Aorta (tissue), 5 donors: ENCODE results near the gene SLC2A1. TPM values are rescaled to one million over a fixed set of nuclear protein-coding genes. Genes with fewer than 3 reads are reported as not detected.

Experiments used
- ATAC-seq: fragments of 200-7000 bp; cut with Tn5 transposase; one replicate; pipeline ENCODE4 v1.9.1; 2022; ENCODE audit warnings: moderate library complexity; ENCODE audit not compliant: low FRiP score
- DNase-seq, 2 donors: peaks; one replicate each; pipeline ENCODE4 v3.0.0-alpha.2; 2020
- H3K27ac ChIP-seq, 2 donors: one replicate each; pipeline ENCODE4 v1.5.1; 2013; ENCODE audit warnings: low read length in 2 of 2, mild to moderate bottlenecking in 2 of 2, moderate library complexity in 2 of 2, control low read depth in 1 of 2, inconsistent platforms in 1 of 2, low read depth in 1 of 2
- H3K27me3 ChIP-seq, 2 donors: one replicate each; pipeline ENCODE4 v1.6.1; 2013; ENCODE audit warnings: control low read depth in 1 of 2, low read length in 1 of 2, mild to moderate bottlenecking in 1 of 2, moderate library complexity in 1 of 2; ENCODE audit not compliant: insufficient read depth in 2 of 2, control insufficient read depth in 1 of 2
- H3K36me3 ChIP-seq, 2 donors: one replicate each; pipeline ENCODE4 v1.6.1; 2013; ENCODE audit warnings: control low read depth in 1 of 2, low read length in 1 of 2, mild to moderate bottlenecking in 1 of 2; ENCODE audit not compliant: insufficient read depth in 2 of 2, control insufficient read depth in 1 of 2
- H3K4me1 ChIP-seq, 2 donors: one replicate each; pipeline ENCODE4 v1.6.1; 2013; ENCODE audit warnings: low read length in 2 of 2, control low read depth in 1 of 2, mild to moderate bottlenecking in 1 of 2, moderate library complexity in 1 of 2; ENCODE audit not compliant: insufficient read depth in 2 of 2, control insufficient read depth in 1 of 2
- H3K4me3 ChIP-seq, 2 donors: one replicate each; pipeline ENCODE4 v1.5.1; 2013; ENCODE audit warnings: low read length in 2 of 2, control low read depth in 1 of 2, mild to moderate bottlenecking in 1 of 2
- H3K9me3 ChIP-seq: one replicate; pipeline ENCODE4 v1.6.1; 2013; ENCODE audit warnings: mild to moderate bottlenecking, low read length; ENCODE audit not compliant: control insufficient read depth
- WGBS, 2 donors: extraction: QIAGEN DNeasy Blood & Tissue Kit; methylation state at CpG; one replicate each; pipeline ENCODE4 v1.1.7; 2013; 5-methylcytosine and 5-hydroxymethylcytosine counted together
- intact Hi-C, 2 donors: fragments of 100-400 bp; cut with DNase I; formaldehyde crosslinking; loops; one replicate each; pipeline versions ENCODE4 v1.14.2 to v1.15.0; 2022
- polyA plus RNA-seq, 2 donors: library from polyadenylated mRNA; stranded (reverse); fragments of 200-250 nt; gene quantifications; one replicate each; pipeline ENCODE4 v1.2.3, GENCODE V29; 2013
- total RNA-seq, 2 donors: library from RNA; stranded (reverse); fragmentation: NEBNext Ultra II Directional; extraction: Animal tissue kit (Norgen Biotek cat#: 25700); gene quantifications; one replicate each; pipeline ENCODE4 v1.2.1, GENCODE V29; 2021
- donor health status: healthy with polysubstance abuse.
- donor health status: Bipolar disorder and iron deficiency.
- donor health status: DM: no; HTN: no; CAD: no.
- donor health status: DM: no; HTN: no; CAD: no.
- donor health status: DM: yes; HTN: yes; CAD: no.

Gene SLC2A1
- total and polyA plus RNA-seq, 4 donors, result 6.4 to 124 (median 49.6) TPM

DNA sequence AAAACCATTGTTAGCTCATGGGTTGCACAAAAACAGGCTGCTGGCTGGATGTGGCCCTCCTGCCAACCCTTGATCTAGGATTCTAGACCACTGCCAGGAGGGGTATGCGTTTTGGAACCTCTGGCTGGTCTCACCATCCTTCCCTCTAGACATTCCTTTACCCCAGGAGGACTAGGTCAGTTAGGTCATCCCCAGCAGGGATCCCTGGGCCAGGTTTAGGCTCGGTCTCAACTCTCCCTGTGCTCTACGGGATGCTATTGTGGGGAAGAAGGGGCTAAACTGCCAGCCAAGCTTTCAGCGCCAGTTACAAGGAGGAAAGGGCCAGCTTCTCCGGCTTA is 22.7 kb downstream of the SLC2A1 start:
- H3K4me1 ChIP-seq, result peaks cover 2 to 4% of the 10 kb centered on the region in 2 donors
- no peak overlapping the region for H3K27ac ChIP-seq
- H3K36me3 ChIP-seq, result no peaks in the 10 kb centered on the region
- 58 to 60% methylated on average over 5 of the region's 5 CpGs for WGBS, 2 donors
- intact Hi-C loops, result no loop called here
- ATAC-seq, result no peak
- no peaks in the 10 kb centered on the region for H3K27me3 ChIP-seq
- no peak overlapping the region for H3K4me3 ChIP-seq
- H3K9me3 ChIP-seq, result no peaks in the 10 kb centered on the region
- DNase-seq, result no peak

DNA sequence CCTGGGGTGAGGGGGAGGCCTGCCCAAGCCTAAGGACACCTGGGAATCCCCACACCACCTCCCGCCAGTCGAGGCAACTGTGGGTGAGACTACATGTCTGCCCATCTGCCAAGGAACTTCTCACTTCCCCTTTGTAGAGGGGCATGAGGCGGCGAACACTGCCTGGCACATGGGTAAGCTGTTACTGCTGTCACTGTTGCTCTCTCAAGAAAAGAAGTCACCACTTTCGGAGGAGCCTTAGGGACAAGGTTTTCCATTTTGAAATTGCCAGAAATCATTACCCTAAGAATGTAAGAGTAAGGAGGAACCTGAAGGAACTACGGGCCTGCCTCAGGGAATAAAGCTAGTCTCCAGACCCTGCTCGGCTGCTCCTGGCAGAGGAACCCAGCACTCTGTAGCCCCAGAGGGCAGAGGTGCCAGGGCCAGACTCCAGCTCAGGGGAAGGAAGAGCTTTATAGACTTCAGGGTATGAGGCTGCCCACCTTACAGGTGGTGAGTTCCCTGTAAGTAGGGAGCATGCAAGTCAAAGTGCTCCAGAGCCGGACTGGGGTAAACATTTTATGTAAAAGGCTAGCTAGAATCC is 23.3 kb downstream of the SLC2A1 start:
- DNase-seq, result peak; percentile 70 to 75
- Histone ChIP-seq H3K27me3 (no peaks in the 10 kb centered on the region), H3K9me3 (no peaks in the 10 kb centered on the region), H3K4me3 (no peak overlapping the region), H3K27ac (peak overlapping the region in 1 of 2 donors; percentile 23), H3K4me1 (peaks cover 0 to 4% of the 10 kb centered on the region in 2 donors), H3K36me3 (peaks cover 0 to 1% of the 10 kb centered on the region in 2 donors)
- intact Hi-C loops, result no loop called here
- 86 to 90% methylated on average over 8 of the region's 8 CpGs for WGBS, 2 donors
- ATAC-seq, result no peak

- peak in 1 of 2 donors; percentile 67 for DNase-seq
- H3K36me3 ChIP-seq, result peaks cover 0 to 3% of the 10 kb centered on the region in 2 donors
- WGBS, 2 donors, result 92 to 93% methylated on average over 20 of the region's 20 CpGs
- H3K27me3 ChIP-seq, result no peaks in the 10 kb centered on the region
- no peak overlapping the region for H3K27ac ChIP-seq
- no peaks in the 10 kb centered on the region for H3K9me3 ChIP-seq
- no peaks in the 10 kb centered on the region for H3K4me1 ChIP-seq
- H3K4me3 ChIP-seq, result no peak overlapping the region
- intact Hi-C loops, result no loop called here
- no peak for ATAC-seq
Observed at GRCh38 chr1:42934541-42935312, 23.9 kb downstream of the SLC2A1 start.

- H3K4me1 ChIP-seq, result no peaks in the 10 kb centered on the region
Observed at GRCh38 chr1:42933610-42934491, 24.8 kb downstream of the SLC2A1 start.

GRCh38 chr1:42933060-42933586 is 25.5 kb downstream of the SLC2A1 start:
- no peak overlapping the region for H3K4me3 ChIP-seq
- no peaks in the 10 kb centered on the region for H3K27me3 ChIP-seq
- ATAC-seq, result no peak
- no peaks in the 10 kb centered on the region for H3K9me3 ChIP-seq
- no peaks in the 10 kb centered on the region for H3K4me1 ChIP-seq
- 94 to 95% methylated on average over 5 of the region's 5 CpGs for WGBS, 2 donors
- intact Hi-C loops, result no loop called here
- no peak for DNase-seq
- H3K36me3 ChIP-seq, result peaks cover 0 to 5% of the 10 kb centered on the region in 2 donors
- H3K27ac ChIP-seq, result no peak overlapping the region

More at GRCh38 chr1:42933610-42934491, 24.8 kb downstream of the SLC2A1 start:
- WGBS, 2 donors, result 92 to 95% methylated on average over 9 of the region's 9 CpGs
- Histone ChIP-seq H3K27me3 (no peaks in the 10 kb centered on the region), H3K27ac (no peak overlapping the region), H3K36me3 (peaks cover 0 to 3% of the 10 kb centered on the region in 2 donors), H3K4me3 (no peak overlapping the region), H3K9me3 (no peaks in the 10 kb centered on the region)
- intact Hi-C loops, result no loop called here
- DNase-seq, result peak in 1 of 2 donors; percentile 36
- ATAC-seq, result no peak

- no peak for ATAC-seq
- H3K4me1 ChIP-seq, result no peaks in the 10 kb centered on the region
Observed at GRCh38 chr1:42932442-42932941, 26.2 kb downstream of the SLC2A1 start.

GRCh38 chr1:42931911-42932422 is 26.7 kb downstream of the SLC2A1 start:
- H3K27ac ChIP-seq, result peak overlapping the region in 1 of 2 donors; percentile 28

More at GRCh38 chr1:42932442-42932941, 26.2 kb downstream of the SLC2A1 start:
- no peaks in the 10 kb centered on the region for H3K9me3 ChIP-seq
- H3K27ac ChIP-seq, result no peak overlapping the region
- no peaks in the 10 kb centered on the region for H3K27me3 ChIP-seq
- H3K4me3 ChIP-seq, result no peak overlapping the region
- WGBS, 2 donors, result 91 to 92% methylated on average over 5 of the region's 5 CpGs
- H3K36me3 ChIP-seq, result peaks cover 0 to 7% of the 10 kb centered on the region in 2 donors
- intact Hi-C loops, result no loop called here
- no peak for DNase-seq

DNA sequence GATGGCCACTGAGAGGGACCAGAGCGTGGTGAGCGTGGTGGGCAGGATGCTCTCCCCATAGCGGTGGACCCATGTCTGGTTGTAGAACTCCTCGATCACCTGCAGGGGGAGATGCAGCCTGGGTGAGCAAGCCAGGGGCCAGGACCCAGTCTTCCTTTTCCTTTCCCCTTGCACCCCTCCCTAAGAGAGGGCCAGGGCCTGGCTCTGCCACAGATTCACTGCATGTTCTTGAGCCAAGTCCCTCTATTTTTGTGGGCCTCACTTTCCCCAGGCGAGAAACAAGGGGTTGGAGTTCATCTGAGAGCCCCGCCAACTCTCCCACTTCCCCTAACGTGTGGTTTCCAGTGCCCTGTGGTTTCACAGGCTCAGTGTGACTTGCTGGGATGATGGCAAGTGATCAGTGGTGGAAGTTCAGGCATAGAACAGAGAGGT is 27.5 kb downstream of the SLC2A1 start:
- intact Hi-C loops, result no loop called here
- no peak overlapping the region for H3K27ac ChIP-seq
- ATAC-seq (no peak), DNase-seq (no peak)
- H3K9me3 ChIP-seq, result no peaks in the 10 kb centered on the region
- H3K27me3 ChIP-seq, result no peaks in the 10 kb centered on the region
- 76 to 78% methylated on average over 7 of the region's 7 CpGs for WGBS, 2 donors
- H3K4me1 ChIP-seq, result no peaks in the 10 kb centered on the region
- peaks cover 0 to 7% of the 10 kb centered on the region in 2 donors for H3K36me3 ChIP-seq
- no peak overlapping the region for H3K4me3 ChIP-seq

More at GRCh38 chr1:42931911-42932422, 26.7 kb downstream of the SLC2A1 start:
- H3K4me1 ChIP-seq, result no peaks in the 10 kb centered on the region
- ATAC-seq, result no peak
- H3K4me3 ChIP-seq, result no peak overlapping the region
- H3K36me3 ChIP-seq, result peaks cover 0 to 7% of the 10 kb centered on the region in 2 donors
- WGBS, 2 donors, result 50 to 52% methylated on average over 11 of the region's 11 CpGs
- intact Hi-C loops, result no loop called here
- H3K27me3 ChIP-seq, result no peaks in the 10 kb centered on the region
- peak; percentile 59 to 77 for DNase-seq
- no peaks in the 10 kb centered on the region for H3K9me3 ChIP-seq
